Hepatocyte (in vitro differentiated cells): ENCODE results near the gene FGF21. TPM values are rescaled to one million over a fixed set of nuclear protein-coding genes. Genes with fewer than 3 reads are reported as not detected.

Experiments
- DNase-seq: peaks from one replicate; pipeline ENCODE4 v3.0.0-alpha.2; 2016; ENCODE audit warnings: low spot score
- H2AFZ ChIP-seq: fragments of 200-600 bp; sonication (generic); 2 replicates; pipeline ENCODE4 v1.6.0; 2016; ENCODE audit warnings: antibody characterized with exemption, mild to moderate bottlenecking
- H3K27ac ChIP-seq: fragments of 200-600 bp; sonication (generic); 2 replicates; pipeline ENCODE4 v1.5.1; 2016; ENCODE audit warnings: mild to moderate bottlenecking
- H3K27me3 ChIP-seq: fragments of 200-600 bp; sonication (generic); 2 replicates; pipeline ENCODE4 v1.6.1; 2016
- H3K36me3 ChIP-seq: fragments of 200-600 bp; sonication (generic); replicated peaks from 2 replicates; pipeline ENCODE4 v1.5.1; 2016; ENCODE audit warnings: low read depth; ENCODE audit not compliant: insufficient read depth
- H3K4me1 ChIP-seq: fragments of 200-600 bp; sonication (generic); 2 replicates; pipeline ENCODE4 v1.5.1; 2016; ENCODE audit warnings: mild to moderate bottlenecking, moderate library complexity; ENCODE audit not compliant: insufficient read depth
- H3K4me2 ChIP-seq: fragments of 200-600 bp; sonication (generic); 2 replicates; pipeline ENCODE4 v1.6.0; 2016
- H3K4me3 ChIP-seq: fragments of 200-600 bp; sonication (generic); 2 replicates; pipeline ENCODE4 v1.5.1; 2016; ENCODE audit warnings: mild to moderate bottlenecking
- H3K79me2 ChIP-seq: fragments of 200-600 bp; sonication (generic); 2 replicates; pipeline ENCODE4 v1.6.0; 2017; ENCODE audit warnings: mild to moderate bottlenecking
- H3K9me2 ChIP-seq: fragments of 200-600 bp; sonication (generic); replicated peaks from 2 replicates; pipeline ENCODE4 v1.6.0; 2017; ENCODE audit warnings: mild to moderate bottlenecking; ENCODE audit not compliant: insufficient read depth
- H3K9me3 ChIP-seq: fragments of 200-600 bp; sonication (generic); 2 replicates; pipeline ENCODE4 v1.5.1; 2016; ENCODE audit warnings: low read depth, mild to moderate bottlenecking
- H4K20me1 ChIP-seq: fragments of 200-600 bp; sonication (generic); 2 replicates; pipeline ENCODE4 v1.6.0; 2016; ENCODE audit warnings: mild to moderate bottlenecking; ENCODE audit not compliant: insufficient read depth, poor library complexity, severe bottlenecking
- CTCF ChIP-seq: fragments of 200-600 bp; sonication (generic); IDR thresholded peaks from 2 replicates; pipeline ENCODE4 v1.5.1; 2016; ENCODE audit warnings: antibody characterized with exemption, mild to moderate bottlenecking; ENCODE audit not compliant: poor library complexity
- EZH2 ChIP-seq: fragments of 200-600 bp; sonication (generic); IDR thresholded peaks from 2 replicates; pipeline ENCODE4 v1.6.1; 2016; ENCODE audit warnings: antibody characterized with exemption, mild to moderate bottlenecking, borderline replicate concordance
- EZH2phosphoT487 ChIP-seq: fragments of 200-600 bp; sonication (generic); IDR thresholded peaks from one replicate; pipeline ENCODE4 v1.6.1; 2018; ENCODE audit warnings: antibody characterized with exemption, mild to moderate bottlenecking, low read depth, moderate library complexity; ENCODE audit not compliant: unreplicated experiment, severe bottlenecking
- WGBS: methylation state at CpG from one replicate; pipeline ENCODE4 v1.1.6; 2016; ENCODE audit warnings: low lambda C conversion rate; ENCODE audit errors: missing lambda C conversion rate; 5-methylcytosine and 5-hydroxymethylcytosine counted together
- polyA plus RNA-seq: library from polyadenylated mRNA; unstranded; fragments of >200 nt; fragmentation: Nextera tagmentation; extraction: Ambion mirVana; gene quantifications from 2 replicates; pipeline ENCODE4 v1.2.1, GENCODE V29; 2016
- total RNA-seq: library from RNA; depleted of rRNA; stranded (reverse); fragments of >200 nt; gene quantifications from 2 replicates; pipeline ENCODE4 v1.2.3, GENCODE V29; 2014

FGF21 gene
- total and polyA plus RNA-seq, 2 experiments from 2014 or later = not detected

GRCh38 chr19:48746738-48747575 is 8.4 kb upstream of the FGF21 start, which contains the start of gene IZUMO1:
Gene IZUMO1, minus strand, starts transcription at chr19:48746909. Its CDS starts 1,050 bp downstream, at chr19:48745859.
- no peaks in the 10 kb centered on the region for H3K4me1 ChIP-seq
- H3K36me3 ChIP-seq = no peaks in the 10 kb centered on the region
- peak within 1 kb of the TSS; percentile 25 for H2AFZ ChIP-seq
- no peaks in the 10 kb centered on the region for H4K20me1 ChIP-seq
- TF ChIP-seq EZH2 (no peak), EZH2phosphoT487 (no peak), CTCF (no peak)
- WGBS = 12% methylated on average over 30 of the region's 31 CpGs
- no peaks in the 10 kb centered on the region for H3K79me2 ChIP-seq
- H3K4me3 ChIP-seq = no peak within 1 kb of the TSS
- peak within 1 kb of the TSS; percentile 42 for H3K27ac ChIP-seq
- no peaks in the 10 kb centered on the region for H3K27me3 ChIP-seq
- no peaks in the 10 kb centered on the region for H3K9me2 ChIP-seq
- no peaks in the 10 kb centered on the region for H3K9me3 ChIP-seq
- peak within 1 kb of the TSS; percentile 65 for H3K4me2 ChIP-seq
- peak; percentile 91 for DNase-seq

- Histone ChIP-seq H3K27me3 (peaks cover 11% of the 10 kb centered on the region), H3K36me3 (no peaks in the 10 kb centered on the region), H3K4me1 (peaks cover 7% of the 10 kb centered on the region), H3K4me2 (no peak overlapping the region), H3K27ac (no peak overlapping the region), H3K9me2 (no peaks in the 10 kb centered on the region), H4K20me1 (no peaks in the 10 kb centered on the region), H3K9me3 (no peaks in the 10 kb centered on the region), H3K4me3 (no peak overlapping the region), H2AFZ (no peak overlapping the region), H3K79me2 (no peaks in the 10 kb centered on the region)
- TF ChIP-seq CTCF (no peak), EZH2 (no peak), EZH2phosphoT487 (no peak)
- DNase-seq = no peak
- 95% methylated on average over 4 of the region's 4 CpGs for WGBS
These were observed 5.6 kb upstream of the FGF21 start for GRCh38 chr19:48749571-48750198.

GRCh38 chr19:48750351-48750750 is 5.0 kb upstream of the FGF21 start:
- Histone ChIP-seq H3K36me3 (no peaks in the 10 kb centered on the region), H3K79me2 (no peaks in the 10 kb centered on the region), H3K4me1 (peaks cover 7% of the 10 kb centered on the region), H4K20me1 (no peaks in the 10 kb centered on the region), H2AFZ (no peak overlapping the region), H3K27ac (no peak overlapping the region), H3K9me3 (no peaks in the 10 kb centered on the region), H3K9me2 (no peaks in the 10 kb centered on the region), H3K4me2 (no peak overlapping the region), H3K27me3 (peaks cover 11% of the 10 kb centered on the region), H3K4me3 (no peak overlapping the region)
- DNase-seq = no peak
- WGBS = 97% methylated on average over 31 of the region's 31 CpGs
- TF ChIP-seq EZH2phosphoT487 (no peak), EZH2 (no peak), CTCF (no peak)
